Stimulated activated CD4-positive, alpha-beta T cell treated with anti-CD3 and anti-CD28 coated beads, Interleukin-4, amount 100 ng/mL, for 4 hours (primary cell): ENCODE results near the gene INCENP.

Experiments used
- DNase-seq, 2 experiments: peaks; one replicate each; pipeline ENCODE4 v3.0.0-alpha.2; 2020

Gene INCENP

GRCh38 chr11:62141111-62142042, 17.6 kb downstream of the INCENP start:
- no peak for DNase-seq

GRCh38 chr11:62142043-62142375, 18.2 kb downstream of the INCENP start:
- DNase-seq, result no peak

GRCh38 chr11:62142921-62143320, 19.1 kb downstream of the INCENP start:
- DNase-seq, result no peak

- no peak for DNase-seq
Observed at GRCh38 chr11:62143727-62144126, 19.9 kb downstream of the INCENP start.

GRCh38 chr11:62144641-62145255, 20.9 kb downstream of the INCENP start:
- DNase-seq, result no peak

- DNase-seq, result no peak
Observed at GRCh38 chr11:62145261-62145871, 21.6 kb downstream of the INCENP start.

- no peak for DNase-seq
Observed at GRCh38 chr11:62146476-62147200, 22.8 kb downstream of the INCENP start.

- no peak for DNase-seq
Observed at GRCh38 chr11:62147545-62147944, 23.7 kb downstream of the INCENP start.

- DNase-seq, result no peak
Observed at GRCh38 chr11:62148271-62148980, 24.6 kb downstream of the INCENP start.

GRCh38 chr11:62149986-62150886, 26.4 kb downstream of the INCENP start:
- DNase-seq, result no peak

GRCh38 chr11:62150887-62151736, 27.3 kb downstream of the INCENP start:
- DNase-seq, result no peak

GRCh38 chr11:62151737-62152102, 27.9 kb downstream of the INCENP start:
- no peak for DNase-seq

GRCh38 chr11:62152245-62153086, 28.7 kb downstream of the INCENP start:
- no peak for DNase-seq

GRCh38 chr11:62153087-62153395, 29.2 kb downstream of the INCENP start:
- no peak for DNase-seq

GRCh38 chr11:62153617-62154016, 29.8 kb downstream of the INCENP start:
- DNase-seq, result no peak

- DNase-seq, result no peak
Observed at GRCh38 chr11:62157603-62158002, 33.8 kb downstream of the INCENP start.

- no peak for DNase-seq
Observed at GRCh38 chr11:62166371-62166770, 42.6 kb downstream of the INCENP start.

GRCh38 chr11:62169448-62169847, 45.6 kb downstream of the INCENP start:
- DNase-seq, result no peak

GRCh38 chr11:62169935-62170334, 46.1 kb downstream of the INCENP start:
- DNase-seq, result no peak

GRCh38 chr11:62171261-62171723, 47.5 kb downstream of the INCENP start:
- DNase-seq, result peak; percentile 61 to 63
